Upper lobe of right lung (tissue), 1 donor: Measurements from ENCODE around the gene CACNG8. TPM values are rescaled to one million over a fixed set of nuclear protein-coding genes. Genes with fewer than 3 reads are reported as not detected.
"Not testable (repeated sequence)": the region's sequence is repeated elsewhere in the genome, so short reads cannot be mapped to it uniquely, and the experiment has no call there.

Source experiments
- ATAC-seq: fragments of 200-7000 bp; cut with Tn5 transposase; one replicate; pipeline ENCODE4 v1.9.1; 2020; ENCODE audit warnings: mild to moderate bottlenecking, moderate library complexity
- DNase-seq: peaks from one replicate; pipeline ENCODE4 v3.0.0-alpha.2; 2020
- H3K27ac ChIP-seq: fragments of 200-600 bp; one replicate; pipeline ENCODE4 v1.8.0; 2022
- H3K27me3 ChIP-seq: fragments of 200-600 bp; one replicate; pipeline ENCODE4 v1.8.0; 2022; ENCODE audit warnings: mild to moderate bottlenecking
- H3K36me3 ChIP-seq: fragments of 200-600 bp; one replicate; pipeline ENCODE4 v1.8.0; 2022
- H3K4me1 ChIP-seq: fragments of 200-600 bp; one replicate; pipeline ENCODE4 v1.8.0; 2022
- H3K4me3 ChIP-seq: fragments of 200-600 bp; one replicate; pipeline ENCODE4 v1.8.0; 2022; ENCODE audit warnings: mild to moderate bottlenecking
- H3K9me3 ChIP-seq: fragments of 200-600 bp; one replicate; pipeline ENCODE4 v1.8.0; 2022
- intact Hi-C: fragments of 100-400 bp; cut with DNase I; formaldehyde crosslinking; loops from one replicate; pipeline ENCODE4 v1.11.0; 2022
- total RNA-seq: library from RNA; stranded (reverse); fragmentation: NEBNext Ultra II Directional; extraction: Animal tissue kit (Norgen Biotek cat#: 25700); gene quantifications from one replicate; pipeline ENCODE4 v1.2.1, GENCODE V29; 2021
- TF ChIP-seq, protein P1 (sequence below): fragments of 200-600 bp; IDR thresholded peaks from one replicate; pipeline ENCODE4 v1.8.0; 2022; ENCODE audit warnings: antibody characterized with exemption
- donor health status: DM: no; HTN: yes; CAD: no; lungs with severe emphysema.

CACNG8 gene
- total RNA-seq, 1 donor from 2014 or later: 0.12 TPM

- no peak overlapping the region for H3K27ac ChIP-seq
- ATAC-seq (no peak), DNase-seq (no peak)
- TF ChIP-seq, protein P1, sequence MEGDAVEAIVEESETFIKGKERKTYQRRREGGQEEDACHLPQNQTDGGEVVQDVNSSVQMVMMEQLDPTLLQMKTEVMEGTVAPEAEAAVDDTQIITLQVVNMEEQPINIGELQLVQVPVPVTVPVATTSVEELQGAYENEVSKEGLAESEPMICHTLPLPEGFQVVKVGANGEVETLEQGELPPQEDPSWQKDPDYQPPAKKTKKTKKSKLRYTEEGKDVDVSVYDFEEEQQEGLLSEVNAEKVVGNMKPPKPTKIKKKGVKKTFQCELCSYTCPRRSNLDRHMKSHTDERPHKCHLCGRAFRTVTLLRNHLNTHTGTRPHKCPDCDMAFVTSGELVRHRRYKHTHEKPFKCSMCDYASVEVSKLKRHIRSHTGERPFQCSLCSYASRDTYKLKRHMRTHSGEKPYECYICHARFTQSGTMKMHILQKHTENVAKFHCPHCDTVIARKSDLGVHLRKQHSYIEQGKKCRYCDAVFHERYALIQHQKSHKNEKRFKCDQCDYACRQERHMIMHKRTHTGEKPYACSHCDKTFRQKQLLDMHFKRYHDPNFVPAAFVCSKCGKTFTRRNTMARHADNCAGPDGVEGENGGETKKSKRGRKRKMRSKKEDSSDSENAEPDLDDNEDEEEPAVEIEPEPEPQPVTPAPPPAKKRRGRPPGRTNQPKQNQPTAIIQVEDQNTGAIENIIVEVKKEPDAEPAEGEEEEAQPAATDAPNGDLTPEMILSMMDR: no peak
- intact Hi-C loops: no loop called here
- no peaks in the 10 kb centered on the region for H3K9me3 ChIP-seq
- peaks cover 41% of the 10 kb centered on the region for H3K27me3 ChIP-seq
- H3K4me3 ChIP-seq: no peak overlapping the region
- H3K36me3 ChIP-seq: no peaks in the 10 kb centered on the region
- no peaks in the 10 kb centered on the region for H3K4me1 ChIP-seq
Measured at GRCh38 chr19:53947624-53948023, 15.1 kb upstream of the CACNG8 start.

- DNase-seq, H3K27ac ChIP-seq, H3K4me1 ChIP-seq, H3K36me3 ChIP-seq, ATAC-seq, intact Hi-C loops, H3K4me3 ChIP-seq, H3K9me3 ChIP-seq: not testable (repeated sequence)
- peaks cover 31% of the 10 kb centered on the region for H3K27me3 ChIP-seq
Measured at GRCh38 chr19:53948611-53949010, 14.1 kb upstream of the CACNG8 start.

DNA sequence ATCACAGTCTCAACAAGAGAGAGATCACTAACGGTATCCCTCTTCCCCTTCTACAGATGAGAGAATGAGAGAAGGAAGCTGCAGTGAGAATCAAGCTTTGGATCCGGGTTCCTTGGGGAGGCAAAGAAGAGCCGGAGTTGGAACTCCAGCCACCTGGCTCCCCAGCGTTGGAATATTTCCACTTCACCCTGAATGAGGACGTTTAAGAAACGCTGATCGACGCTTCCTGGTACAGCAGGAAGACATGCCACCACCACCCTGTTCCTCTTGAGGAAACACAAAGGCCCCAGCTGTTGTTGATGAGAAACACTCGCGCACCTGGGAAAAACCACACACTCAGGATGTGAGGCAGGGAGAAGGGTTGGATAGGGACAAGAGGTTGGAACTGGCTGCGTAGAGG lies 11.3 kb upstream of the CACNG8 start:
- Histone ChIP-seq H3K9me3 (no peaks in the 10 kb centered on the region), H3K4me1 (no peaks in the 10 kb centered on the region), H3K36me3 (no peaks in the 10 kb centered on the region), H3K27ac (no peak overlapping the region), H3K4me3 (no peak overlapping the region), H3K27me3 (peaks cover 16% of the 10 kb centered on the region)
- intact Hi-C loops: no loop called here
- DNase-seq (peak; percentile 2), ATAC-seq (no peak)
- TF ChIP-seq, protein P1: no peak

- intact Hi-C loops: no loop called here
- Histone ChIP-seq H3K27ac (no peak overlapping the region), H3K4me3 (no peak overlapping the region), H3K4me1 (no peaks in the 10 kb centered on the region), H3K36me3 (no peaks in the 10 kb centered on the region), H3K27me3 (peaks cover 17% of the 10 kb centered on the region), H3K9me3 (no peaks in the 10 kb centered on the region)
- TF ChIP-seq, protein P1: no peak
- no peak for ATAC-seq
- peak; percentile 15 for DNase-seq
Measured at GRCh38 chr19:53951947-53952346, 10.8 kb upstream of the CACNG8 start.

GRCh38 chr19:53953383-53953782 lies 9.4 kb upstream of the CACNG8 start:
- ATAC-seq: no peak
- intact Hi-C loops: no loop called here
- DNase-seq: peak; percentile 30
- Histone ChIP-seq H3K36me3 (no peaks in the 10 kb centered on the region), H3K27me3 (peaks cover 28% of the 10 kb centered on the region), H3K9me3 (no peaks in the 10 kb centered on the region), H3K4me1 (no peaks in the 10 kb centered on the region), H3K27ac (no peak overlapping the region), H3K4me3 (no peak overlapping the region)
- TF ChIP-seq, protein P1: no peak

DNA sequence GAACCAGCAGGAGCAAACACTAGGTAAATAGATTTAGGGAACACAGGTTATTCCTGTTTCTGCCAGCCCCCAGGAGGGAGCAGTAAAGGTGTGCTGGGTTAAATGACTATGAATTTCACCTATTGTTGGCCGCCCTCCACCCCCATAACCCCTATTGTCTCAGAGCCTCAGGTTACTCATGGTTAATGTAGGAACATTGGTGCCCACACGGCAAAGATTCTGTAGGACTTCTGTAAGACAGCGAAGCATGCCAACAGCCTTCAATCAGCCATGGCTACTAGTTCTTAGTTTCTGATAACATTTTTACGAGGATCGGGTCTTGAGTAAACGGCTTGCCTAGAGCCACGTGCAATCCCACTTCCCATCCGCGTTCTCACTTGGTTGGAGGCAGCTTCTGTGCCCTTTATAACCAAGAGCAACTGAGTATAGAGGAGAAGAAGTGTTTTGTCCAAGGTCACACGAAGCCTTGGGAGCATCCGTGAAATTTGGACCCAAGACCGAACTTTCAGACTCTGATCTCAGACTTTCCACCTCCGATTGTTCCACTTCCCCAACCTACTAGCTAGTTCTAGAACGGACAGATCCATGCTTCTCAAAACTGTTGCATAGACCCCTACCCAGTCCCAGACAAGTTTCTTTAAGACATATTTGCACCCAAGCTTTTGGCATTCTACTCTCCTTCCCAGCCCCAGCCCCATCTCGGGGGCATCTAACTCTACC lies 5.1 kb upstream of the CACNG8 start:
- DNase-seq (peak; percentile 9), ATAC-seq (no peak)
- H3K27me3 ChIP-seq: peaks cover 48% of the 10 kb centered on the region
- no peaks in the 10 kb centered on the region for H3K36me3 ChIP-seq
- H3K9me3 ChIP-seq: no peaks in the 10 kb centered on the region
- TF ChIP-seq, protein P1: no peak
- no peak overlapping the region for H3K27ac ChIP-seq
- H3K4me1 ChIP-seq: no peaks in the 10 kb centered on the region
- no peak overlapping the region for H3K4me3 ChIP-seq
- intact Hi-C loops: no loop called here
